ENCODE data around the gene CFC1.
"Not testable (repeated sequence)": the region's sequence is repeated elsewhere in the genome, so short reads cannot be mapped to it uniquely, and the experiment has no call there.

DNA sequence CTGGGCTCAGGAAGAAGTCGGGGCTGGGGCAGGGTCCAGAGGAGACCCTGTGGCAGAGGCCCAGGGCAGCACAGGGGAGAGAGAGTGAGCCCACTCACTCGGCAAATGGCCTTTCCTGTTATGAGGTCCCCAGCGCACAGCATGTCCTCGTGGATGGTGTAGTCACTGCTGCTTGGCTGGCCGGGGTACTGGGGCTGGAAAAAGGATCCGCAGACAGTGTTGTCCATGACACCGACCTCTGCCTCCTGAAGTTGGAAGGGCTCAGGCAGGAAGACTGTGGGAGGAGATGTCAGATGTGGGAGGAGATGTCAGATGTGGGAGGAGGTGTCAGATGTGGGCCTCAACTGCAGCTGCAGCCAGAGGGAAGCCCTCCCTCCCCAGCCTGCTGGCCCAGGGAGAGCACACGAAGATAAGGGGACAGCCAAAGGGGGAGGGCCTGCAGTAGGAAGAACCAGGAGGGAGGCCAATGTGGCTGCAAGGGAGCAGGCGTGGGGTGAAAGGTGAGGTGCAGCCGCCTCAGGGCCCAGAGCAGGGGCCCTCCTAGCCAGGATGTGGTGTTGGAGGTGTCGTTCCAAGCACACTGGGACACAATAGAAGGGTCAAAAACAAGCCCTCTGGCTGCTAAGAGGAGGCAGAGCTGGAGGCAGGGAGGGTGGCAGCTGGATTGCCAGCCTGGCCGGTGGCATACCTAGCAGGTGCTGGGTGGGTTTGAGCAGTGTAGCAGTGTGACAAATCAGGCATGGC is 55.4 kb downstream of the CFC1 start:
- not testable (repeated sequence) for TF ChIP-seq TCF12 (IDR thresholded peaks at IDR 0.05; ENCODE audit: low read depth, low read length); RBBP5 (IDR thresholded peaks at IDR 0.05; ENCODE audit: borderline replicate concordance, low read depth, low read length); ZNF274 (IDR thresholded peaks at IDR 0.05; ENCODE audit: borderline replicate concordance, extremely low read depth, low read length); RAD21 (IDR thresholded peaks at IDR 0.05 in 1 of 2, conservative IDR thresholded peaks at IDR 0.05 in 1 of 2; ENCODE audit: low read depth in 2 of 2, low read length in 2 of 2); CTCF (IDR thresholded peaks at IDR 0.05; ENCODE audit: control extremely low read depth in 1 of 3, insufficient read depth in 1 of 3, low read depth in 1 of 3, low read length in 3 of 3); MAX (IDR thresholded peaks at IDR 0.05); EZH2 (IDR thresholded peaks at IDR 0.05; ENCODE audit: low read depth, low read length, severe bottlenecking); CBX5 (IDR thresholded peaks at IDR 0.05; ENCODE audit: low read depth, low read length); CHD2 (IDR thresholded peaks at IDR 0.05; ENCODE audit: low read length); ATF2 (IDR thresholded peaks at IDR 0.05; ENCODE audit: low read length)
